C4-2B (cell line): ENCODE measurements around the gene SACS.

Source experiments
- ZFX ChIP-seq: fragments of 450-650 bp; IDR thresholded peaks from 2 replicates; pipeline ENCODE4 v1.6.1; 2017
- TF ChIP-seq, protein P1 (sequence below): fragments of 450-650 bp; conservative IDR thresholded peaks from 2 replicates; pipeline ENCODE4 v1.5.1; 2017; ENCODE audit warnings: mild to moderate bottlenecking

DNA sequence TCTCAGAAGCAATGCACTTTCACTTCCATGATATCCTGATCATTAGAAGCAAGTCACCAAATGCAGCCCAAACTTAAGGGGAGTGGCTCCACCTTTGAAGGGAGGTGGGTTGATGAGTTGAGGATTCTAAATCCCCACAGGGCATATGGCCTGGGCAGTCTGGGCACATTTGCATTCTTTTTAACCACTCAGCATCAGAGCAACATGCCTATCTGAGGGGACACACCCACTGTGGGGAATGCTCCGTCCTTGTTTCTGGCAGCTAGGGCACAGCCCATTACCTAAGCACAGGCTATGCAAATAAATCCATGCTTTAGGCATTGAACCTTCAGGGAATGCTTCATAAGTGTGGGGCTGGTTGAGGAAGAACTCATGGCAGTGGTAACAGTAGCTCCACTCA is 12.3 kb upstream of the SACS start:
- TF ChIP-seq, protein P1, sequence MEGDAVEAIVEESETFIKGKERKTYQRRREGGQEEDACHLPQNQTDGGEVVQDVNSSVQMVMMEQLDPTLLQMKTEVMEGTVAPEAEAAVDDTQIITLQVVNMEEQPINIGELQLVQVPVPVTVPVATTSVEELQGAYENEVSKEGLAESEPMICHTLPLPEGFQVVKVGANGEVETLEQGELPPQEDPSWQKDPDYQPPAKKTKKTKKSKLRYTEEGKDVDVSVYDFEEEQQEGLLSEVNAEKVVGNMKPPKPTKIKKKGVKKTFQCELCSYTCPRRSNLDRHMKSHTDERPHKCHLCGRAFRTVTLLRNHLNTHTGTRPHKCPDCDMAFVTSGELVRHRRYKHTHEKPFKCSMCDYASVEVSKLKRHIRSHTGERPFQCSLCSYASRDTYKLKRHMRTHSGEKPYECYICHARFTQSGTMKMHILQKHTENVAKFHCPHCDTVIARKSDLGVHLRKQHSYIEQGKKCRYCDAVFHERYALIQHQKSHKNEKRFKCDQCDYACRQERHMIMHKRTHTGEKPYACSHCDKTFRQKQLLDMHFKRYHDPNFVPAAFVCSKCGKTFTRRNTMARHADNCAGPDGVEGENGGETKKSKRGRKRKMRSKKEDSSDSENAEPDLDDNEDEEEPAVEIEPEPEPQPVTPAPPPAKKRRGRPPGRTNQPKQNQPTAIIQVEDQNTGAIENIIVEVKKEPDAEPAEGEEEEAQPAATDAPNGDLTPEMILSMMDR = no peak
- no peak for TF ChIP-seq ZFX
